ENCODE results near the gene QRICH2. TPM values are rescaled to one million over a fixed set of nuclear protein-coding genes. Genes with fewer than 3 reads are reported as not detected.

Gene QRICH2, protein sequence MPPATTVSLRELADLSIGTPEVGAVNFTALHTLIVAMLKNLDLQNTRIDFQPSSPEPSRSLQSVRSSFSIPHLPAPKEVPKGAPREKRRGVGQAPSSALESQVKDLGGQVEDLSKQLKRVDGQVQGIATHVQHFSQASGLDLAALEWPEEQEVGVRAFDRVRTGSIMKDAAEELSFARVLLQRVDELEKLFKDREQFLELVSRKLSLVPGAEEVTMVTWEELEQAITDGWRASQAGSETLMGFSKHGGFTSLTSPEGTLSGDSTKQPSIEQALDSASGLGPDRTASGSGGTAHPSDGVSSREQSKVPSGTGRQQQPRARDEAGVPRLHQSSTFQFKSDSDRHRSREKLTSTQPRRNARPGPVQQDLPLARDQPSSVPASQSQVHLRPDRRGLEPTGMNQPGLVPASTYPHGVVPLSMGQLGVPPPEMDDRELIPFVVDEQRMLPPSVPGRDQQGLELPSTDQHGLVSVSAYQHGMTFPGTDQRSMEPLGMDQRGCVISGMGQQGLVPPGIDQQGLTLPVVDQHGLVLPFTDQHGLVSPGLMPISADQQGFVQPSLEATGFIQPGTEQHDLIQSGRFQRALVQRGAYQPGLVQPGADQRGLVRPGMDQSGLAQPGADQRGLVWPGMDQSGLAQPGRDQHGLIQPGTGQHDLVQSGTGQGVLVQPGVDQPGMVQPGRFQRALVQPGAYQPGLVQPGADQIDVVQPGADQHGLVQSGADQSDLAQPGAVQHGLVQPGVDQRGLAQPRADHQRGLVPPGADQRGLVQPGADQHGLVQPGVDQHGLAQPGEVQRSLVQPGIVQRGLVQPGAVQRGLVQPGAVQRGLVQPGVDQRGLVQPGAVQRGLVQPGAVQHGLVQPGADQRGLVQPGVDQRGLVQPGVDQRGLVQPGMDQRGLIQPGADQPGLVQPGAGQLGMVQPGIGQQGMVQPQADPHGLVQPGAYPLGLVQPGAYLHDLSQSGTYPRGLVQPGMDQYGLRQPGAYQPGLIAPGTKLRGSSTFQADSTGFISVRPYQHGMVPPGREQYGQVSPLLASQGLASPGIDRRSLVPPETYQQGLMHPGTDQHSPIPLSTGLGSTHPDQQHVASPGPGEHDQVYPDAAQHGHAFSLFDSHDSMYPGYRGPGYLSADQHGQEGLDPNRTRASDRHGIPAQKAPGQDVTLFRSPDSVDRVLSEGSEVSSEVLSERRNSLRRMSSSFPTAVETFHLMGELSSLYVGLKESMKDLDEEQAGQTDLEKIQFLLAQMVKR (N-terminal part only)
- 1 to 10 TPM; 1.7 to 2.7 (median 2.0) TPM for total RNA-seq

DNA sequence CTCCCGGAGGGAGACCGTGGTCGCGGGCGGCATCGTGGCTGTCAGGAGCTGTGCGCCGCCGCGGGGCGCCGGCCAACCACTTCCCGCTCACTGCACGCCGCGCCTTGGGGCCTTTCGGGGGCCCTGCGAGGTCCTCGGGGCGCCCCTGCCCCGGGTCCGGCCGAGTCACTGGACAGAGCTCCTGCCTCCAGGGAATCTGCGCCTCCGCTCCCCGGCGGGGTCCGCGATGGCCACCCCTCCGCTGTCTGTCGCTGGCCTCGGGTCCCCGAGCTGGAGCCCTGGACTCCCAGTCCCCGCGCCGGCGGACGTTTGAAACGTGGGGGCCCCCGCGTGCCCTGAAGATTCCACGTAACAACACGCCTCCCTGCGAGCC is at the start of gene QRICH2:
Gene QRICH2 (minus strand): TSS at position 311 of the 373 bp plus-strand sequence. CDS start 278 bp downstream, at position 33.
- H3K4me3 ChIP-seq, result no peak within 1 kb of the TSS
- H3K9me3 ChIP-seq, result no peaks in the 10 kb centered on the region
- no CpG with 5 or more reads among the region's 44 CpGs for WGBS, 2 donors (ENCODE audit: low coverage in 1 of 2)
- H3K27ac ChIP-seq, result no peak within 1 kb of the TSS
- H3K36me3 ChIP-seq, result peaks cover 0 to 59% of the 10 kb centered on the region in 2 donors
- H3K27me3 ChIP-seq, result no peaks in the 10 kb centered on the region
- no peaks in the 10 kb centered on the region for H3K4me1 ChIP-seq
- no peak for ATAC-seq
- TF ChIP-seq POLR2A (IDR thresholded peaks at IDR 0.05) (no peak), POLR2AphosphoS5 (IDR thresholded peaks at IDR 0.05) (no peak), EP300 (IDR thresholded peaks at IDR 0.05) (no peak)
- TF ChIP-seq, protein P1, sequence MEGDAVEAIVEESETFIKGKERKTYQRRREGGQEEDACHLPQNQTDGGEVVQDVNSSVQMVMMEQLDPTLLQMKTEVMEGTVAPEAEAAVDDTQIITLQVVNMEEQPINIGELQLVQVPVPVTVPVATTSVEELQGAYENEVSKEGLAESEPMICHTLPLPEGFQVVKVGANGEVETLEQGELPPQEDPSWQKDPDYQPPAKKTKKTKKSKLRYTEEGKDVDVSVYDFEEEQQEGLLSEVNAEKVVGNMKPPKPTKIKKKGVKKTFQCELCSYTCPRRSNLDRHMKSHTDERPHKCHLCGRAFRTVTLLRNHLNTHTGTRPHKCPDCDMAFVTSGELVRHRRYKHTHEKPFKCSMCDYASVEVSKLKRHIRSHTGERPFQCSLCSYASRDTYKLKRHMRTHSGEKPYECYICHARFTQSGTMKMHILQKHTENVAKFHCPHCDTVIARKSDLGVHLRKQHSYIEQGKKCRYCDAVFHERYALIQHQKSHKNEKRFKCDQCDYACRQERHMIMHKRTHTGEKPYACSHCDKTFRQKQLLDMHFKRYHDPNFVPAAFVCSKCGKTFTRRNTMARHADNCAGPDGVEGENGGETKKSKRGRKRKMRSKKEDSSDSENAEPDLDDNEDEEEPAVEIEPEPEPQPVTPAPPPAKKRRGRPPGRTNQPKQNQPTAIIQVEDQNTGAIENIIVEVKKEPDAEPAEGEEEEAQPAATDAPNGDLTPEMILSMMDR (IDR thresholded peaks at IDR 0.05), result no peak

DNA sequence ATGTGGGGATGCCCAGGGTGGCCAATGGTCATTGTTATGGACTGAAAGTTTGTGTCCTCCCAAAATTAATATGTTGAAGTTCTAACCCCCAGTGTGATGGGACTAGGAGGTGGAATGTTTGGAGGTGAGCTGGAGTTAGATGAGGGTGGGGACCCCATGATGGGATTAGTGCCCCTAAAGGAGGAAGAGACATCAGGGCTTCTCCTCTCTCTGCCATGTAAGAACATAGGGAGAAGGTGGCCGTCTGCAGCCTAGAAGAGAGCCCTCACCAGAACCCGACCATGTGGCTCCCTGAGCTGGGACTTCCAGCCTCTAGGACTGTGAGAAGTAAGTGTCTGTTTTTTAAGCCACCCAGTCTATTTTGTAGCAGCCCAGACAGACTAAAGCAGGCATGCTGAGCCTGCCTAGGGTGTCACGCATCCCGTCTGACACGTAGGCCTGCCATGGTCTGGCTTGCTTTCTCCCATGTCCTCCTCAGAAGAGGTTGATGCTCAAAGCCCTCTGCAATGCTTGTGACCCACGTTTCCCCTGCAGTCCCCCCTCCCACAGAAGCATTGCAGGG is 49.6 kb upstream of the QRICH2 start:
- no peak for ATAC-seq
- TF ChIP-seq POLR2AphosphoS5 (IDR thresholded peaks at IDR 0.05) (no peak), POLR2A (IDR thresholded peaks at IDR 0.05) (no peak), EP300 (IDR thresholded peaks at IDR 0.05) (no peak)
- TF ChIP-seq, protein P1 (IDR thresholded peaks at IDR 0.05), result no peak
- WGBS, 2 donors (ENCODE audit: low coverage in 1 of 2), result 88% methylated on average over 4 of the region's 6 CpGs; no CpG with 5 or more reads in 1 of the 2 donors
- no peaks in the 10 kb centered on the region for H3K27me3 ChIP-seq
- no peak overlapping the region for H3K4me3 ChIP-seq
- no peaks in the 10 kb centered on the region for H3K9me3 ChIP-seq
- H3K36me3 ChIP-seq, result no peaks in the 10 kb centered on the region
- no peak overlapping the region for H3K27ac ChIP-seq
- H3K4me1 ChIP-seq, result peaks cover 0 to 35% (median 9%) of the 10 kb centered on the region in 3 donors

DNA sequence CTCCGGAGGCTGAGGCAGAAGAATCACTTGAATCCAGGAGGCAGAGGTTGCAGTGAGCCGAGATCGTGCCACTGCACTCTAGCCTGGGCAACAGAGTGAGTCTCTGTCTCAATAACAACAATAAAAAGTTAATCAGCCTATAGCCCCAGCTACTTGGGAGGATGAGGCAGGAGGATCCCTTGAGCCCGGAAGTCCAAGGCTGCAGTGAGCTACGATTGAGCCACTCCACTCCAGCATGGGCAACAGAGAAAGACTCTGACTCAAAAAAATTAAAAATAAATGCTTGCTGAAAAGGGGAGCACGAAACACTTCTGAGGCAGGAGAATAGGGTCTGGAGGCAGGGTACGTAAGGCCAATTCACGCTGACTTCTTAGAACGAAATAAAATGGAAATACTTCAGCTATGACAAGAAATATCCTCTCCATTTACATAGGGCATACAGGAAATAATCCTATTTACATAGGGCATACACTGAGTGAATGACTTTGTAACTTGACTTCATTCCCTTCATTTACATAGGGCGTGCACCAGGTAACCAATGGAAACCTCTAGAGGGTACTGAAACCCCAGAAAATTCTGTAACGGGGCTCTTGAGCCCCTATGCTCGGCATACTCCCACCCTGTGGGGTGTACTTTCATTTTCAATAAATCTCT is 48.9 kb upstream of the QRICH2 start:
- Histone ChIP-seq H3K4me3 (no peak overlapping the region), H3K36me3 (no peaks in the 10 kb centered on the region), H3K27ac (no peak overlapping the region), H3K4me1 (peaks cover 0 to 36% (median 2%) of the 10 kb centered on the region in 3 donors), H3K9me3 (no peaks in the 10 kb centered on the region), H3K27me3 (no peaks in the 10 kb centered on the region)
- no peak for ATAC-seq
- WGBS, 2 donors (ENCODE audit: low coverage in 1 of 2), result 65 to 75% methylated on average over 7 to 11 of the region's 12 CpGs
- TF ChIP-seq, protein P1 (IDR thresholded peaks at IDR 0.05), result no peak
- TF ChIP-seq EP300 (IDR thresholded peaks at IDR 0.05) (no peak), POLR2AphosphoS5 (IDR thresholded peaks at IDR 0.05) (no peak), POLR2A (IDR thresholded peaks at IDR 0.05) (no peak)

DNA sequence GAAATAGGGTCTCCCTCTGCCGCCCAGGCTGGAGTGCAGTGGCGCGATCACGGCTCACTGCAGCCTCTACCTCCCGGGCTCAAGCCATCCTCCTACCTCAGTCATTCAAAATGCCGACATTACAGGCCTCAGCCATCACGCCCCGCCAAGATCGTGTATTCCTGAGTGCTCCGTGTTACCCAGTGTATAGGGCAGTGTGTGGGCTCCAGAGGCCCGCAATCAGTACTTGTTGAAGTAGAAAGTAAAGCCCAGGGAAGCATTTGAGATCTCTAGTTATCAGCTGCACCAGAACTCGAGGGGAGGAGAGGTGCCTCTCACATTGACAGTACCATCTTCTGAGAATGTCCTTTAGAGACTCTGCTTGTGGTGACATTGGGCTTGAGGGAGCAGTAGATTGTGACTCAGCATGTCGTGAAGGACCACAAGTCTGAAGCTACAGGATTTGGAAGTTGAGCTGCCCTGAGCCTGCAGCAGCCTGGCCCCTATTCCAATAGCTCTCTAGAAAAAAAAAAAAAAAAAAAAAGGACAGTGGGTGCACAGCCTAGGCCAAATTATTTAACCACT is 46.8 kb upstream of the QRICH2 start:
- peaks cover 0 to 27% (median 4%) of the 10 kb centered on the region in 3 donors for H3K4me1 ChIP-seq
- H3K36me3 ChIP-seq, result no peaks in the 10 kb centered on the region
- WGBS, 2 donors (ENCODE audit: low coverage in 1 of 2), result 68 to 83% methylated on average over 1 to 8 of the region's 13 CpGs
- H3K4me3 ChIP-seq, result no peak overlapping the region
- H3K27me3 ChIP-seq, result no peaks in the 10 kb centered on the region
- no peak overlapping the region for H3K27ac ChIP-seq
- no peaks in the 10 kb centered on the region for H3K9me3 ChIP-seq
- TF ChIP-seq POLR2AphosphoS5 (IDR thresholded peaks at IDR 0.05), result no peak
- no peak for TF ChIP-seq EP300 (IDR thresholded peaks at IDR 0.05)
- TF ChIP-seq, protein P1 (IDR thresholded peaks at IDR 0.05), result no peak
- no peak for TF ChIP-seq POLR2A (IDR thresholded peaks at IDR 0.05)
- no peak for ATAC-seq

Data from gastroesophageal sphincter (tissue), 4 donors.